Measurements from ENCODE around the gene HOXC6.

Gene HOXC6

DNA sequence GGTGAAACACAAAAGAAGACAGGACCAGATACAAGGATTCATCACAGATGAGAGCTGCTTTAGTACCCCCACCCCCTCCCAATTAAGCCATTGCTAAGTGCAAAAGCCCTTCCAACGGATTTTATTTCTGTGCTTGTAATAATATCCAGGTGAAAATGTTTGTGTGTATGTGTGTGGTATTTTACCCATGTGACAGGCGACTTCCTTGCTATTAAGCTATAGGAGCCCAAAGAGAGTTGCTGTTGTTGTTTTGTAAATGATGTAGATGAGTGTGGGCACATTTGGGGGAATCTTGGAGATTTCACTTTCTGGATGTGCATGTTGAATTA is 22.2 kb downstream of the HOXC6 start:
- ChIA-PET CTCF (interaction anchor here (0.8 to 1.4 kb wide), 4 partner anchors 88 to 157 kb away, joined by 3 read pairs; no protein-coding TSS in a partner anchor), POLR2A (no interaction called here)
- Histone ChIP-seq H3K9me3 (ENCODE audit: control extremely low read depth in 1 of 5, control insufficient read depth in 4 of 5, insufficient read depth in 2 of 5, low read depth in 1 of 5, low read length in 4 of 5) (peaks cover 0 to 4% (median 0%) of the 10 kb centered on the region in 5 experiments), H3K4me1 (ENCODE audit: control extremely low read depth in 1 of 4, control insufficient read depth in 4 of 4, insufficient read depth in 4 of 4, low read length in 3 of 4) (peaks cover 0 to 19% (median 9%) of the 10 kb centered on the region in 4 experiments), H3K4me3 (ENCODE audit: control insufficient read depth in 1 of 7, extremely low read depth in 1 of 7, insufficient read depth in 4 of 7, low read depth in 2 of 7, low read length in 6 of 7) (no peak overlapping the region), H3K27me3 (replicated peaks in 2 of 5; ENCODE audit: control insufficient read depth in 4 of 5, insufficient read depth in 5 of 5, low read length in 4 of 5) (peaks cover 22 to 99% (median 66%) of the 10 kb centered on the region in 5 experiments), H3K36me3 (ENCODE audit: control insufficient read depth in 4 of 4, insufficient read depth in 4 of 4, low read length in 3 of 4) (no peaks in the 10 kb centered on the region), H3K27ac (ENCODE audit: insufficient read depth in 1 of 2, low read depth in 1 of 2, low read length in 2 of 2, poor library complexity in 1 of 2, severe bottlenecking in 2 of 2) (no peak overlapping the region)
- WGBS (ENCODE audit: insufficient coverage), result 64% methylated on average over 1 of the region's 2 CpGs
- DNase-seq, result no peak

DNA sequence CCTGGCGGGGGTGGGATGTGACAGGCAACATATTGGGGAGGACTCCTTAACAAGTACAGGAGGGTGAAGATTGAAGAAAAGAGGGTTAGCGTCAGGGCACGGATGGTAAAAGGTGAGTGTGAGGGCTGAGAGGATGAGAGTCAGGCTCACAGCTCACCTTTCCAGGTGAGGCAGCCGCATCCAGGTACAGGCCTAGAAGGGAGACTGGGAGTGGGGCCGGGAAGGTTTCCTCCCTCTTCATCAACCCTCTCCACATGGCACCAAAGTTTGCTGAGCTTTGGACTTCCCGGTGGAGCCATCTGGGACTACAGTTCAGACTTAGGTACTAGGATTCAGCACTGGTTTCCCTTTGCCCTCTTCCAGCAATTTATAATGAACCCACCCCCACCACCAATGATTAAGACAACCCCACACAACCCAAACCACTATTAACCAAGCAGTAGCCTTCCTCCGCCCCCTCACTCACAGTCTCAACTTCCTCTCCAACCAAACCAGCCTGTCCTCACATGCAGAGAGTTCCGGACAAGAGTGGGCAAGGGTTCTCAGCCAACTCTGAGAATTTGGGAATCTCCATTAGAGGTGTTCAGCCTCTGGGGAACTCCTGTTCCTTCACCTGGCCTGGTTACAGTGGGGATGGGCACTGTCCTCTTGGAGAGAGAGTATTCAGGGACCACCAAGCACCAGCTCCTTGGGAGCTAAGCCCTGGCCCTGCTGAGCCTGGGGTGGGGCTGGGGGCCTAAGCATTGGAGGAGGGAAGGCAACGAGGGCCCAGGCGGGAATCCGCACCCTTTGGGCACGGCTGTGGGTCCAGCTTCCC is 23.0 kb downstream of the HOXC6 start:
- ChIA-PET CTCF (interaction anchor here (0.6 to 1.6 kb wide), 7 partner anchors 10 to 156 kb away, joined by 3 to 4 read pairs (median 3); no protein-coding TSS in a partner anchor), POLR2A (no interaction called here)
- no peak overlapping the region for H3K4me3 ChIP-seq (ENCODE audit: control insufficient read depth in 1 of 7, extremely low read depth in 1 of 7, insufficient read depth in 4 of 7, low read depth in 2 of 7, low read length in 6 of 7)
- H3K9me3 ChIP-seq (ENCODE audit: control extremely low read depth in 1 of 5, control insufficient read depth in 4 of 5, insufficient read depth in 2 of 5, low read depth in 1 of 5, low read length in 4 of 5), result peaks cover 0 to 4% (median 0%) of the 10 kb centered on the region in 5 experiments
- H3K4me1 ChIP-seq (ENCODE audit: control extremely low read depth in 1 of 4, control insufficient read depth in 4 of 4, insufficient read depth in 4 of 4, low read length in 3 of 4), result peaks cover 0 to 19% (median 9%) of the 10 kb centered on the region in 4 experiments
- H3K27ac ChIP-seq (ENCODE audit: insufficient read depth in 1 of 2, low read depth in 1 of 2, low read length in 2 of 2, poor library complexity in 1 of 2, severe bottlenecking in 2 of 2), result no peak overlapping the region
- peaks cover 16 to 99% (median 65%) of the 10 kb centered on the region in 5 experiments for H3K27me3 ChIP-seq (replicated peaks in 2 of 5; ENCODE audit: control insufficient read depth in 4 of 5, insufficient read depth in 5 of 5, low read length in 4 of 5)
- H3K36me3 ChIP-seq (ENCODE audit: control insufficient read depth in 4 of 4, insufficient read depth in 4 of 4, low read length in 3 of 4), result no peaks in the 10 kb centered on the region
- no peak for DNase-seq
- 21% methylated on average over 9 of the region's 12 CpGs for WGBS (ENCODE audit: insufficient coverage)

DNA sequence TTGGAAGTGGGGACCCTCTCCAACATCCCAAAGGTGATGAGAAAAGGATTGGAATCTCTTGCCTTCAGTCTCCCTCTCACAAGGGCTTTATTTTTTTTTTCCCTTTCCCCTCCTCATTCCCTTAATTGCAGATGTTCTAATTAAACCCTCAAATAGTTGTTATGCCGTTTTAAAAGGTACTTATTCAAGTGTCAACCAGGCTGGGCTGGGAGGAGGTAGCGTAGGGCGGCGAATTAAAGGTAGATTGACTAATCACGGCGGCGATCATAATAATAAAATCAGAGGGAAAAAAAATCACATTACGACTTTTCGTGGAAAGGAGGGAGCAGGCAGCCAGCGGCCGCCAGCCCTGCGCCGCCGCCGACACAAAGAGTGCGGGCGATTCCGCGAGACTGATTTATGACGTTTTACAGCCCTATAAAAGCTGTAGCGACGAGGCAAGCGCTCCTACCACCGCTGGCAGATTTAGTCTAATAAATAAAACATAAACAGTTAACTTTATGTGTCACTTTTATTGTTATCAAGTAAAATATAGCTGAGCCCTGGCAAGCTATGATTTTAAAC is 23.7 kb downstream of the HOXC6 start:
- CTCF ChIA-PET, result interaction anchor here (0.6 to 3.1 kb wide), 7 partner anchors 9 to 155 kb away, joined by 3 to 11 read pairs (median 3); no protein-coding TSS in a partner anchor
- Histone ChIP-seq H3K9me3 (ENCODE audit: control extremely low read depth in 1 of 5, control insufficient read depth in 4 of 5, insufficient read depth in 2 of 5, low read depth in 1 of 5, low read length in 4 of 5) (peaks cover 0 to 4% (median 0%) of the 10 kb centered on the region in 5 experiments), H3K36me3 (ENCODE audit: control insufficient read depth in 4 of 4, insufficient read depth in 4 of 4, low read length in 3 of 4) (no peaks in the 10 kb centered on the region), H3K4me3 (ENCODE audit: control insufficient read depth in 1 of 7, extremely low read depth in 1 of 7, insufficient read depth in 4 of 7, low read depth in 2 of 7, low read length in 6 of 7) (no peak overlapping the region), H3K27me3 (replicated peaks in 2 of 5; ENCODE audit: control insufficient read depth in 4 of 5, insufficient read depth in 5 of 5, low read length in 4 of 5) (peaks cover 16 to 99% (median 67%) of the 10 kb centered on the region in 5 experiments), H3K4me1 (ENCODE audit: control extremely low read depth in 1 of 4, control insufficient read depth in 4 of 4, insufficient read depth in 4 of 4, low read length in 3 of 4) (peaks cover 0 to 19% (median 9%) of the 10 kb centered on the region in 4 experiments), H3K27ac (ENCODE audit: insufficient read depth in 1 of 2, low read depth in 1 of 2, low read length in 2 of 2, poor library complexity in 1 of 2, severe bottlenecking in 2 of 2) (no peak overlapping the region)
- DNase-seq, result no peak
- WGBS (ENCODE audit: insufficient coverage), result 25% methylated on average over 5 of the region's 24 CpGs
- POLR2A ChIA-PET, result no interaction called here

GRCh38 chr12:54052438-54053002 is 24.3 kb downstream of the HOXC6 start:
- H3K4me3 ChIP-seq (ENCODE audit: control insufficient read depth in 1 of 7, extremely low read depth in 1 of 7, insufficient read depth in 4 of 7, low read depth in 2 of 7, low read length in 6 of 7), result peak overlapping the region in 3 of 7 experiments; percentile 53 to 61 (median 56)
- peaks cover 16 to 99% (median 69%) of the 10 kb centered on the region in 5 experiments for H3K27me3 ChIP-seq (replicated peaks in 2 of 5; ENCODE audit: control insufficient read depth in 4 of 5, insufficient read depth in 5 of 5, low read length in 4 of 5)
- POLR2A ChIA-PET, result no interaction called here

DNA sequence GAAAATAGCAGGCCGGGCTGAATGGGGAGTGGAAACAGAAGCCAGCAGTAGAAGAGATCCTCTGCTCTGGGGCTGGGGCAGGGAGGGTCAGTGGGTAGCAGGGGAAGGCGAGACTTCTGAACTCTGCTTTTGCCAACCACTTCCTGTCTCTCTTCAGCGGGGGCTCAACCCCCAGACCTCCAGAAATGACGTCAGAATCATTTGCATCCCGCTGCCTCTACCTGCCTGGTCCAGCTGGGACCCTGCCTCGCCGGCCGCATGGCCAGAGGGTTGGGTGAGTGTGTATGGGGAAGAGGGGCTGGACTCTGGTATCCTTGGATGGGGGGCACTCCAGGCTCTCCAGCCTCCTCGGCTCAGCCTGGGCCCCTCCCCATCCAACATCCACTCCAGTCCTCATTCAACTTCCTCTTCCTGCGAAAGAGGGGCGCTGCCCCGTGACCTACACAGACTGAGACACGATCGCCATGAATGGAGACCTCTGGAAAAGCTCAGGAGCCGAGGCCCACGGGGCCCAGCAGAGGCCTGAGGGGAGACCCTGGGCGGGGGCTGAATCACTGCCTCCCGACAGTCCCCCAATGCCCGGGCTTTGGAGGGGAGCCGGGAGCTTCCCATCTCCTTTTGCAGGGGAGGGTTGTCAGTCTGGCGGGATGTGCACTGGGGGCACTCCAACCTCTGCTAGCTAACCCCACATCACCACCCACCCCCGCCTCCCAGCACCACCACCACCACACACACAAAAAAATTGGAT is 24.9 kb downstream of the HOXC6 start:
- POLR2A ChIA-PET, result no interaction called here
- Histone ChIP-seq H3K36me3 (ENCODE audit: control insufficient read depth in 4 of 4, insufficient read depth in 4 of 4, low read length in 3 of 4) (no peaks in the 10 kb centered on the region), H3K4me3 (ENCODE audit: control insufficient read depth in 1 of 7, extremely low read depth in 1 of 7, insufficient read depth in 4 of 7, low read depth in 2 of 7, low read length in 6 of 7) (peak overlapping the region in 6 of 7 experiments; percentile 20 to 67 (median 54)), H3K9me3 (ENCODE audit: control extremely low read depth in 1 of 5, control insufficient read depth in 4 of 5, insufficient read depth in 2 of 5, low read depth in 1 of 5, low read length in 4 of 5) (peaks cover 0 to 4% (median 0%) of the 10 kb centered on the region in 5 experiments), H3K27me3 (replicated peaks in 2 of 5; ENCODE audit: control insufficient read depth in 4 of 5, insufficient read depth in 5 of 5, low read length in 4 of 5) (peaks cover 16 to 99% (median 71%) of the 10 kb centered on the region in 5 experiments), H3K4me1 (ENCODE audit: control extremely low read depth in 1 of 4, control insufficient read depth in 4 of 4, insufficient read depth in 4 of 4, low read length in 3 of 4) (peaks cover 0 to 19% (median 9%) of the 10 kb centered on the region in 4 experiments), H3K27ac (ENCODE audit: insufficient read depth in 1 of 2, low read depth in 1 of 2, low read length in 2 of 2, poor library complexity in 1 of 2, severe bottlenecking in 2 of 2) (no peak overlapping the region)
- WGBS (ENCODE audit: insufficient coverage), result 0% methylated on average over 10 of the region's 22 CpGs
- CTCF ChIA-PET, result interaction anchor here (0.7 to 3.1 kb wide), 8 partner anchors 12 to 153 kb away, joined by 3 to 11 read pairs (median 3); partner anchors contain the start of gene HOXC5
- DNase-seq, result peak in 1 of 3 donors; percentile 63

More at GRCh38 chr12:54052438-54053002, 24.3 kb downstream of the HOXC6 start:
- WGBS (ENCODE audit: insufficient coverage), result 49% methylated on average over 3 of the region's 10 CpGs
- H3K36me3 ChIP-seq (ENCODE audit: control insufficient read depth in 4 of 4, insufficient read depth in 4 of 4, low read length in 3 of 4), result no peaks in the 10 kb centered on the region
- peaks cover 0 to 19% (median 9%) of the 10 kb centered on the region in 4 experiments for H3K4me1 ChIP-seq (ENCODE audit: control extremely low read depth in 1 of 4, control insufficient read depth in 4 of 4, insufficient read depth in 4 of 4, low read length in 3 of 4)
- H3K9me3 ChIP-seq (ENCODE audit: control extremely low read depth in 1 of 5, control insufficient read depth in 4 of 5, insufficient read depth in 2 of 5, low read depth in 1 of 5, low read length in 4 of 5), result peaks cover 0 to 4% (median 0%) of the 10 kb centered on the region in 5 experiments
- CTCF ChIA-PET, result interaction anchor here (0.6 to 3.1 kb wide), 10 partner anchors 8 to 154 kb away, joined by 3 to 11 read pairs (median 3); partner anchors contain the start of gene HOXC5
- no peak for DNase-seq
- no peak overlapping the region for H3K27ac ChIP-seq (ENCODE audit: insufficient read depth in 1 of 2, low read depth in 1 of 2, low read length in 2 of 2, poor library complexity in 1 of 2, severe bottlenecking in 2 of 2)
